Activated naive CD4-positive, alpha-beta T cell treated with anti-CD3 and anti-CD28 coated beads for 36 hours (primary cell): ENCODE data around the gene RABGAP1L. TPM values are rescaled to one million over a fixed set of nuclear protein-coding genes. Genes with fewer than 3 reads are reported as not detected.

Source experiments
- CTCF ChIA-PET: fragments of 350-600 bp; sonication (Branson Sonifier 250); formaldehyde crosslinking; loops from one replicate; lab custom pipeline; 2021; ENCODE audit warnings: antibody characterized with exemption; lab: Charles Lee
- DNase-seq: peaks from one replicate; pipeline ENCODE4 v3.0.0-alpha.2; 2020
- H3K27ac Mint-ChIP-seq: one replicate; pipeline ENCODE4 v1.8.0; 2021; ENCODE audit warnings: mild to moderate bottlenecking, mixed read lengths
- H3K27me3 Mint-ChIP-seq: one replicate; pipeline ENCODE4 v1.8.0; 2021; ENCODE audit warnings: low read depth, mixed read lengths
- H3K36me3 Mint-ChIP-seq: one replicate; pipeline ENCODE4 v1.8.0; 2021; ENCODE audit warnings: low read depth, mixed read lengths
- H3K4me1 Mint-ChIP-seq: one replicate; pipeline ENCODE4 v1.8.0; 2021; ENCODE audit warnings: low read depth, mixed read lengths
- H3K4me3 Mint-ChIP-seq: one replicate; pipeline ENCODE4 v1.8.0; 2021; ENCODE audit warnings: mild to moderate bottlenecking, moderate library complexity, mixed read lengths
- H3K9me3 Mint-ChIP-seq: one replicate; pipeline ENCODE4 v1.8.0; 2021; ENCODE audit warnings: mixed read lengths
- intact Hi-C: fragments of 100-400 bp; cut with micrococcal nuclease; formaldehyde crosslinking; loops from one replicate; pipeline ENCODE4 v1.15.1; 2023
- total RNA-seq, 2 experiments: library from RNA; stranded (reverse); gene quantifications; one replicate each; pipeline ENCODE4 v1.2.3, GENCODE V29; 2021

RABGAP1L gene
- total RNA-seq, 2 experiments from 2014 or later, result 16.6 TPM

DNA sequence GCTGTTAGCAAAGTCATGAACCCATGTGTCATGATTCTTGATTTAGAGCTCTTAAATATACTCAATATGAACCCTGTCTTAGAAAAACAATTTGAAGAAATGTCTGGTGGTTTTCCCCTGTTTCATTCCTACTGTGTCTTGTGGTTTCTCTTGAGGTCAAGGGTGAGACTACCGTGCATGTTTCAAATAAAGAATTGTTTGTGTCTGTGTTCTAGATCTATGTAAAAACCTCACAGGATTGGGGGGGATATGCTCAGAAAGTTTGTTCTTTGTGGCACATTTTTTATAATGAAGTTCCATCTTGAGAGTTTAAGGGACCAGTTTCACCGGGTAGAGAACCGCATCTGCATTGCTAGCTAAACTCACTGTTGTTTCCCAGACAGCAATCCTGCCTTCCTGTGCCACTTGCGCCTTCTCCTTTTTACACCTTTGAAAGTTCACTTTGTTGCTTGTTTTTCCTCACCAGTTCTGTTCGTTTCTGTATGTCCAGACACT lies 809.5 kb downstream of the RABGAP1L start:
- Mint-ChIP-seq H3K27ac (peak overlapping the region; percentile 86), H3K9me3 (no peaks in the 10 kb centered on the region), H3K4me1 (peaks cover 63% of the 10 kb centered on the region), H3K27me3 (no peaks in the 10 kb centered on the region), H3K4me3 (peak overlapping the region; percentile 51), H3K36me3 (peaks cover 1% of the 10 kb centered on the region)
- peak; percentile 49 for DNase-seq
- CTCF ChIA-PET, result interaction anchor here (0.6 to 1.5 kb wide), 5 partner anchors 8 to 60 kb away, joined by 3 to 5 read pairs (median 4); no protein-coding TSS in a partner anchor
- intact Hi-C loops, result loop anchor here (1.0 to 2.0 kb wide), 8 partner anchors 8 to 810 kb away; partner anchors contain the start of genes CACYBP, MRPS14 and RABGAP1L

DNA sequence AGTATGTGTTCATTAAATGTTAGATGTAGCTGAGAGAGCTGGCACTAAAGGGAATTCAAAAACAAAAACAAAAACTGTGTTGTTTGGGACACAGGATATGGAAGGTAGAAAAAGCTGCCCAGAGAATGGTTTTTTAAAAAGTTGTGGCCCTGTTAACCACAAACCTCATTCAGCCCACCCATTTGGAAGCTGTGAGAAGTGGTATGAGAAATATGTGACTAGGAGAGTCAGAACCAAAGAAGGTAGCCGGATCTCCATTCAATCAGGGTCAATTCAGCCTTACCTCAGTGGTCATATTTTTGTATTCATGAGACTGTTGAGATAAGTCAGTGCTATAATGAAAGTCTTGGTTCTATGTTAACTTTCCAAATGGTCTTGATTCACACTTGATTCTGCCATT lies 810.7 kb downstream of the RABGAP1L start:
- CTCF ChIA-PET, result interaction anchor here (2.1 kb wide), 1 partner anchor 29 kb away, joined by 4 read pairs; no protein-coding TSS in a partner anchor
- Mint-ChIP-seq H3K27me3 (no peaks in the 10 kb centered on the region), H3K36me3 (peaks cover 3% of the 10 kb centered on the region), H3K4me1 (peaks cover 52% of the 10 kb centered on the region), H3K4me3 (no peak overlapping the region), H3K27ac (no peak overlapping the region), H3K9me3 (no peaks in the 10 kb centered on the region)
- no peak for DNase-seq
- intact Hi-C loops, result loop anchor here (2.0 kb wide), 2 partner anchors 21 to 811 kb away; partner anchors contain the start of gene RABGAP1L

GRCh38 chr1:174971466-174971865 lies 812.1 kb downstream of the RABGAP1L start:
- peaks cover 12% of the 10 kb centered on the region for H3K36me3 Mint-ChIP-seq
- peaks cover 49% of the 10 kb centered on the region for H3K4me1 Mint-ChIP-seq

DNA sequence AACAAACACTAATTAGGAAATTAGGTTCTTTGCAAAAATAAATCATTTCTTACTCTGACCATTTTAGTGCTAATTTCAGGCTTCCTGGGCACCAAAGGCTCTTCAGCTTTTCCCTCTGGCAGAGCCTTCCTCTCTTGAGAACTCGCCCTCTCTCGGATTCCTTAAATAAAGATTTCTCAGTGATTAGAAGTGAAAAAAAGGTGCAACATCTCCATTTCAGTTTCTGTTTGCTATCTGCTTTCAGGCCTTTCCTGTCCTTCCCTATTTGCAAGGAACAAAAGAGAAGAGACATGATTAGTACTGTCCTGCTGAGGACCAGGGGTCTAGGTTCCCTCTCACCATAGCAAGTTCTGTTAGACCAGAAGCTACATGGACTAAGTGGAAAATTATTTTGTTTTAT lies 812.6 kb downstream of the RABGAP1L start:
- intact Hi-C loops, result no loop called here
- Mint-ChIP-seq H3K9me3 (no peaks in the 10 kb centered on the region), H3K4me1 (peaks cover 52% of the 10 kb centered on the region), H3K27me3 (no peaks in the 10 kb centered on the region), H3K36me3 (peaks cover 12% of the 10 kb centered on the region), H3K4me3 (no peak overlapping the region), H3K27ac (no peak overlapping the region)
- CTCF ChIA-PET, result interaction anchor here (2.1 kb wide), 1 partner anchor 27 kb away, joined by 4 read pairs; no protein-coding TSS in a partner anchor
- DNase-seq, result no peak

More at GRCh38 chr1:174971466-174971865, 812.1 kb downstream of the RABGAP1L start:
- DNase-seq, result no peak
- Mint-ChIP-seq H3K27me3 (no peaks in the 10 kb centered on the region), H3K9me3 (no peaks in the 10 kb centered on the region), H3K27ac (no peak overlapping the region), H3K4me3 (no peak overlapping the region)
- CTCF ChIA-PET, result interaction anchor here (2.1 kb wide), 1 partner anchor 27 kb away, joined by 4 read pairs; no protein-coding TSS in a partner anchor
- intact Hi-C loops, result no loop called here

DNA sequence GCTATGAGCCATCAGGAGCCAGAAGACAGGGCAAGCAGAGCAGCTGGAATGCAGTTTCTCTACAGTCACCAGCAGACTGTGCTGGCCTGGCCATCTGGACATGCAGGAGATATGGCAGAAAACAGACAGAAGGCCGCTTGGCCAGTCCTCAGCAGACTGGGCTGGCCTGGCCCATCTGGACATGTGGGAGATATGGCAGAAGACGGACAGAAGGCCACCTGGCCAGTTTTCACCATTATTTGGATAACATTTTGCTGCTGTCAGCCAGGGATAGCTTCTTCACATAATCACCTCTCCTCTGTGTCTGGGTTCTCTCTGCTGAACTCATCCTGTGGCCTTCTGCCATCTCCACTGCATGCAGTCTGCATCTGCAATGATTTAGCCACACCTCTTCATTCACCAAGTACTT lies 815.4 kb downstream of the RABGAP1L start:
- Mint-ChIP-seq H3K27ac (no peak overlapping the region), H3K27me3 (no peaks in the 10 kb centered on the region), H3K36me3 (peaks cover 12% of the 10 kb centered on the region), H3K9me3 (no peaks in the 10 kb centered on the region), H3K4me1 (peaks cover 40% of the 10 kb centered on the region), H3K4me3 (no peak overlapping the region)
- intact Hi-C loops, result no loop called here
- CTCF ChIA-PET, result interaction anchor here (2.2 to 2.7 kb wide), 2 partner anchors 8 to 10 kb away, joined by 6 to 7 read pairs; no protein-coding TSS in a partner anchor
- DNase-seq, result no peak

GRCh38 chr1:174975764-174976163 lies 816.4 kb downstream of the RABGAP1L start:
- Mint-ChIP-seq H3K9me3 (no peaks in the 10 kb centered on the region), H3K27me3 (no peaks in the 10 kb centered on the region), H3K4me1 (peaks cover 41% of the 10 kb centered on the region), H3K27ac (no peak overlapping the region), H3K4me3 (no peak overlapping the region), H3K36me3 (peaks cover 16% of the 10 kb centered on the region)
- intact Hi-C loops, result loop anchor here (1.0 to 2.0 kb wide), 2 partner anchors 7 to 37 kb away; no protein-coding TSS in a partner anchor
- CTCF ChIA-PET, result interaction anchor here (0.6 to 2.7 kb wide), 4 partner anchors 9 to 28 kb away, joined by 3 to 7 read pairs (median 5); no protein-coding TSS in a partner anchor
- no peak for DNase-seq

DNA sequence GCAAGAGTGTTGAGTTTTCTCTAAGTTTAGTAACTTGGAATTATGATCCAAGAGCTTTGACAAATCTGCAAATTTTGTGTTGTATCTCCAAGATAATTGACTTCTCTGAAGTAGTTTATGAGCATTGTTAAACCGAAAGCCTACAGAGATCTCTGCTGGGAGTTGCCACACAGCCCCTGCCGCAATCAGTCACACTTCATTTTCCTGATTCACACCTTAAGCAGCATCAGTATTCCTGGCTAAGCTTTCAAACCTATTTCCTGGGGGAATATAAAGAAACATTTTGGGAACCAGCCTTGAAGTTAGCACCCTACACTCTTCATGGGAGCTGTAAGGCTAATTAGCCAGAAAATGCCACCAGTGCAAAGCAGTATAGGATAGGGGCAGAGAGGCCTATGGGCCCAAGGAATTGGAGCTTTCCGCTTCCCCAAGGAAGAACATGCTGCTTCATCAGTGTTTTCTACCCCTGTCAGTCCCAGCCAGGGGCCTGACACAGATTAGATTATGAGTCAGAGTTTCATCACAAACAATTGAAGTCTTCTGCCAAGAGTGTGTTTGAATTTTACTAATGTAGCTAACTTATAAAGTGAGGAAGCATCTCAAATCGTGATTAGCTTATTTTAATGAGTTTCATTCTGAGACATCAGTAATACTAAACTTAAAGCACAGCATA lies 817.3 kb downstream of the RABGAP1L start:
- Mint-ChIP-seq H3K36me3 (peaks cover 16% of the 10 kb centered on the region), H3K27ac (no peak overlapping the region), H3K9me3 (no peaks in the 10 kb centered on the region), H3K4me1 (peaks cover 40% of the 10 kb centered on the region), H3K4me3 (no peak overlapping the region), H3K27me3 (no peaks in the 10 kb centered on the region)
- DNase-seq, result peak; percentile 36
- CTCF ChIA-PET, result interaction anchor here (0.6 to 2.7 kb wide), 6 partner anchors 8 to 27 kb away, joined by 3 to 7 read pairs (median 4); no protein-coding TSS in a partner anchor
- intact Hi-C loops, result loop anchor here (1.0 to 2.0 kb wide), 2 partner anchors 8 to 38 kb away; no protein-coding TSS in a partner anchor

GRCh38 chr1:174982971-174983689 lies 823.8 kb downstream of the RABGAP1L start:
- no peaks in the 10 kb centered on the region for H3K27me3 Mint-ChIP-seq
- H3K4me1 Mint-ChIP-seq, result peaks cover 18% of the 10 kb centered on the region
- H3K4me3 Mint-ChIP-seq, result no peak overlapping the region
- intact Hi-C loops, result loop anchor here (1.0 to 2.0 kb wide), 3 partner anchors 100 to 720 kb away; no protein-coding TSS in a partner anchor
- H3K27ac Mint-ChIP-seq, result no peak overlapping the region
- DNase-seq, result peak; percentile 56
- H3K9me3 Mint-ChIP-seq, result no peaks in the 10 kb centered on the region
- peaks cover 11% of the 10 kb centered on the region for H3K36me3 Mint-ChIP-seq
- CTCF ChIA-PET, result interaction anchor here (0.7 to 3.1 kb wide), 21 partner anchors 9 to 216 kb away, joined by 3 to 15 read pairs (median 4); no protein-coding TSS in a partner anchor

DNA sequence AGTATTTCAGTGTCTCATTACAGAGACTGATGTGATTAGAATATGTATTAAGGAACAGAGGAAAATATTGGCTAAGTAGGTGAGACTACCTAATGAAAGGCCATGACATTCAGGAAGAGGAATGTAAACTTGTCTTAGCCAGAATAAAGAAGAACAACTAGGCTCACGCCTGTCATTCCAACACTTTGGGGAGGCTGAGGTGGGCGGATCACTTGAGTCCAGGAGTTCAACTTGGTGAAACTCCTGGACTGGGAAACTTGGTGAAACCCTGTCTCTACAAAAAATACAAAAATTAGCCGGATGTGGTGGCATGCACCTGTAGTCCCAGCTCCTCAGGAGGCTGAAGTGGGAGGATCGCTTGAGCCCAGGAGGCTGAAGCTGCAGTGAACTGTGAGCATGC lies 825.6 kb downstream of the RABGAP1L start:
- no peak overlapping the region for H3K27ac Mint-ChIP-seq
- intact Hi-C loops, result no loop called here
- CTCF ChIA-PET, result interaction anchor here (0.5 to 2.1 kb wide), 5 partner anchors 9 to 210 kb away, joined by 3 to 7 read pairs (median 5); no protein-coding TSS in a partner anchor
- no peak for DNase-seq
- H3K36me3 Mint-ChIP-seq, result peaks cover 15% of the 10 kb centered on the region
- peaks cover 30% of the 10 kb centered on the region for H3K4me1 Mint-ChIP-seq
- no peaks in the 10 kb centered on the region for H3K27me3 Mint-ChIP-seq
- H3K9me3 Mint-ChIP-seq, result no peaks in the 10 kb centered on the region
- no peak overlapping the region for H3K4me3 Mint-ChIP-seq

DNA sequence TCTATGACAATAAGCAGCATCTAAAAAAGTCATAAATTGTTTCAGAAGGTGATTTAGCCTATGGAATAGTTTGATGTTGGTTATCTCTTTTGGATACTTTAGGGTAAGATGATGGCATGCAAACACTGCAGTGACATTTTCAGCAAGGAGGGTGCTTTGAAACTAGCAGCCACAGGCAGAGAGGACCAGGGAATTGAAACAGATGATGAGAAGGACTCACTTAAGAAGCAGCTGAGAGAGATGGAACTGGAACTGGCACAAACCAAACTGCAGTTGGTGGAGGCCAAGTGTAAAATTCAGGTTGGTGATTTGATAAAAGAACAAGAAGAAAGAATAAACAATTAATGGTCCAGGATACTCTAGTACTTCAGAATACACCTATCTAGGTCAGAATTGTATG lies 829.2 kb downstream of the RABGAP1L start:
- Mint-ChIP-seq H3K27me3 (no peaks in the 10 kb centered on the region), H3K9me3 (no peaks in the 10 kb centered on the region), H3K4me3 (no peak overlapping the region), H3K27ac (no peak overlapping the region), H3K4me1 (peaks cover 27% of the 10 kb centered on the region), H3K36me3 (peaks cover 3% of the 10 kb centered on the region)
- intact Hi-C loops, result no loop called here
- no peak for DNase-seq
- CTCF ChIA-PET, result no interaction called here

DNA sequence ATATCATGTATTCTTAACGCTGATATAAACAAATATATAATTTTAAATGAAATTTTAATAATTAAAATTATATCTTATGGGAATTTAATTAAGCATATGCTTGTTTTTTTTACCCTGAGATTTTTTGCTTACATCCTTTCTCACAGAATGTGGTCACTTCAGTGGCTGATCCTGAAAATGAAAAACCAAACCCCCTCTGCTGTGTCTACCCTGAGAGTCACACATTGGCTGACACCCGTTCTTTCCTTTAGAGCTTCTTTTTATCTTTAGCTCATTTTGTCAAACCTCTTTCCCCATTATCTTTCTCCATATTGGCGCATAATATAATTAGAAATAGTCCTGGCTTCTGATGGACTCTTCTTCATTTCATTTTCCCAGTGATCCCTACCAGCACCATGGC lies 829.7 kb downstream of the RABGAP1L start:
- peaks cover 3% of the 10 kb centered on the region for H3K36me3 Mint-ChIP-seq

More for the DNA sequence above, 829.7 kb downstream of the RABGAP1L start:
- no peak for DNase-seq
- Mint-ChIP-seq H3K27ac (peak overlapping the region; percentile 4), H3K4me3 (no peak overlapping the region), H3K27me3 (no peaks in the 10 kb centered on the region), H3K9me3 (no peaks in the 10 kb centered on the region), H3K4me1 (peaks cover 27% of the 10 kb centered on the region)
- CTCF ChIA-PET, result interaction anchor here (1.1 kb wide), 1 partner anchor 10 kb away, joined by 9 read pairs; the partner anchor contains the start of gene CACYBP
- intact Hi-C loops, result no loop called here
